Epithelial cell of esophagus (primary cell): ENCODE measurements around the gene ARFGAP2.
"Not testable (repeated sequence)": the region's sequence is repeated elsewhere in the genome, so short reads cannot be mapped to it uniquely, and the experiment has no call there.

Experiments
- DNase-seq: peaks from one replicate; pipeline ENCODE4 v3.0.0; 2010; ENCODE audit warnings: low read depth
- H3K4me3 ChIP-seq: 2 replicates; pipeline ENCODE4 v1.5.1; 2011; ENCODE audit warnings: mild to moderate bottlenecking, low read length, control low read depth
- TF ChIP-seq, protein P1 (sequence below): IDR thresholded peaks from 2 replicates; pipeline ENCODE4 v1.5.1; 2011; ENCODE audit warnings: low read depth, mild to moderate bottlenecking, low read length, control low read depth, inconsistent platforms; ENCODE audit not compliant: insufficient read depth; ENCODE audit errors: missing control alignments

The ARFGAP2 gene

GRCh38 chr11:47213950-47214565 is 37.4 kb upstream of the ARFGAP2 start:
- DNase-seq, result peak; percentile 93
- peak overlapping the region; percentile 80 for H3K4me3 ChIP-seq
- TF ChIP-seq, protein P1, sequence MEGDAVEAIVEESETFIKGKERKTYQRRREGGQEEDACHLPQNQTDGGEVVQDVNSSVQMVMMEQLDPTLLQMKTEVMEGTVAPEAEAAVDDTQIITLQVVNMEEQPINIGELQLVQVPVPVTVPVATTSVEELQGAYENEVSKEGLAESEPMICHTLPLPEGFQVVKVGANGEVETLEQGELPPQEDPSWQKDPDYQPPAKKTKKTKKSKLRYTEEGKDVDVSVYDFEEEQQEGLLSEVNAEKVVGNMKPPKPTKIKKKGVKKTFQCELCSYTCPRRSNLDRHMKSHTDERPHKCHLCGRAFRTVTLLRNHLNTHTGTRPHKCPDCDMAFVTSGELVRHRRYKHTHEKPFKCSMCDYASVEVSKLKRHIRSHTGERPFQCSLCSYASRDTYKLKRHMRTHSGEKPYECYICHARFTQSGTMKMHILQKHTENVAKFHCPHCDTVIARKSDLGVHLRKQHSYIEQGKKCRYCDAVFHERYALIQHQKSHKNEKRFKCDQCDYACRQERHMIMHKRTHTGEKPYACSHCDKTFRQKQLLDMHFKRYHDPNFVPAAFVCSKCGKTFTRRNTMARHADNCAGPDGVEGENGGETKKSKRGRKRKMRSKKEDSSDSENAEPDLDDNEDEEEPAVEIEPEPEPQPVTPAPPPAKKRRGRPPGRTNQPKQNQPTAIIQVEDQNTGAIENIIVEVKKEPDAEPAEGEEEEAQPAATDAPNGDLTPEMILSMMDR, result no peak

DNA sequence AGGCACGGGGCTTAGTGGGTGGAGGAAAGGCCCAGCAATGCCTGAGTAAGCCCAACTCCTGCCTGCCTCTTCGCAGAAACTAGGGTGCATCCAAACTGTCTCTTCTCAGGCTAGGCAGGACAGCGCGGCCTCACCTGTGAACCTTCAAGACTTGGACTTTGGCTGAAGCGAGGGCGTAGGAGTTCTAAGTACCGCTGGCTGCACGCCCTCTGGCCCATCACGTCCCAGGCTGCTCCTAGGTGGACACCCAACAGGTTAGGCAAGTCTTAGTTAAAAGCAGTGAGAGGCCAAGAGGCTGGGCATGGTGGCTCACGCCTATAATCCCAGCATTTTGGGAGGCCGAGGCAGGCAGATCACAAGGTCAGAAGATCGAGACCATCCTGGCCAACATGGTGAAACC is 36.3 kb upstream of the ARFGAP2 start:
- TF ChIP-seq, protein P1, result no peak
- H3K4me3 ChIP-seq, result no peak overlapping the region
- DNase-seq, result no peak

GRCh38 chr11:47208628-47209027 is 31.9 kb upstream of the ARFGAP2 start:
- TF ChIP-seq, protein P1, result no peak
- no peak overlapping the region for H3K4me3 ChIP-seq
- no peak for DNase-seq

DNA sequence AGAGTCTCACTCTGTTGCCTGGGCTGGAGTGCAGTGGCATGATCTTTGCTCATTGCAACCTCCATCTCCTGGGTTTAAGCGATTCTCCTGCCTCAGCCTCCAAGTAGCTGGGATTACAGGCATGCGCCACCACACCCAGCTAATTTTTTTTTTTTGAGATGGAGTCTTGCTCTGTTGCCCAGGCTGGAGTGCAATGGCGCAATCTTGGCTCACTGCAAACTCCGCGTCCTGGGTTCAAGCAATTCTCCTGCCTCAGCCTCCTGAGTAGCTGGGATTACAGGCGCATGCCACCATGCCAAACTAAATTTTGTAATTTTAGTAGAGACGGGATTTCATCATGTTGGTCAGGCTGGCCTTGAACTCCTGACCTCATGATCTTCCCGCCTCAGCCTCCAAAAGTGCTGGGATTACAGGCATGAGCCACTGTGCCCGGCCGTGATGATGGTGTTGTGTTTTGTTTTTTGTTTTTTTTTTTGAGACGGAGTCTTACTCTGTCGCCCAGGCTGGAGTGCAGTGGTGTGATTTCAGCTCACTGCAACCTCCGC is 31.4 kb upstream of the ARFGAP2 start:
- DNase-seq, H3K4me3 ChIP-seq: not testable (repeated sequence)

- TF ChIP-seq, protein P1, result no peak
- H3K4me3 ChIP-seq, result no peak overlapping the region
- no peak for DNase-seq
Measured at GRCh38 chr11:47207459-47207858, 30.8 kb upstream of the ARFGAP2 start.

DNA sequence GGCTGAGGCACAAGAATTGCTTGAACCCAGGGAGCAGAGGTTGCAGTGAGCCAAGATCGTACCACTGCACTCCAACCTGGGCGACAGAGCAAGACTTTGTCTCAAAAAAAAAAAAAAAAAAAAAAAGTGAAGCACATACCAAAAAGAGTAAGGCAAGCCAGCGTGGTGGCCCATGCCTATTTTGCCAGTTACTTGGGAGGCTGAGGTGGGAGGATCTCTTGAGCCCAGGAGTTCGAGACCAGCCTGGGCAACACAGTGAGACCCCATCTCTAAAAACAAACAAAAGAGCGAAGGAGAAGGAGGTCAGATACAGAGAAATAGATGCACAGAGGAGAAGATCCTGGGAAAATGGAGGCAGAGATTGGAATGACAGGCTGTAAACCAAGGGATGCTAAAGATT is 29.9 kb upstream of the ARFGAP2 start:
- not testable (repeated sequence) for H3K4me3 ChIP-seq, DNase-seq

DNA sequence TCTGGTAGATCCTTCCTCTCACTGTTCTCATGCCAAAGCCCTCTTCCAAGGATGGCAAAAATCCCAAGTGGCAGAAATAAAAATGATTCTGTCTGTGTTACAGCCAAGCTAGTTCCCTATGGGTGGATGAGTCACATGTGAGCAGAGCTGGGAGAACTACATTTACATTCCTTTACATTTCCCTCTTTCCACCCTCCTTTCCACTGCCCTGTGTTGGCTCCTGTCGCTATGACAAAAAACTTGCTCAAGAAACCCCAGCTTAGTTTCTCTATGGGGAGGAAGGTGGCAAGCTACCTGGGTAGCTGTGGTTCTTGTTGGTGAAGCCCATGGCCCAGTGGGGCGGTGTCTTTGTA is 27.9 kb upstream of the ARFGAP2 start:
- H3K4me3 ChIP-seq, result no peak overlapping the region
- peak; percentile 87 for DNase-seq

GRCh38 chr11:47202576-47202975 is 25.9 kb upstream of the ARFGAP2 start:
- H3K4me3 ChIP-seq, result no peak overlapping the region
- no peak for DNase-seq

More for the DNA sequence above, 27.9 kb upstream of the ARFGAP2 start:
- TF ChIP-seq, protein P1, result no peak

More at GRCh38 chr11:47202576-47202975, 25.9 kb upstream of the ARFGAP2 start:
- TF ChIP-seq, protein P1, result no peak
